ENCODE measurements around the gene SLC25A42.
"Not testable (repeated sequence)": the region's sequence is repeated elsewhere in the genome, so short reads cannot be mapped to it uniquely, and the experiment has no call there.

The SLC25A42 gene

DNA sequence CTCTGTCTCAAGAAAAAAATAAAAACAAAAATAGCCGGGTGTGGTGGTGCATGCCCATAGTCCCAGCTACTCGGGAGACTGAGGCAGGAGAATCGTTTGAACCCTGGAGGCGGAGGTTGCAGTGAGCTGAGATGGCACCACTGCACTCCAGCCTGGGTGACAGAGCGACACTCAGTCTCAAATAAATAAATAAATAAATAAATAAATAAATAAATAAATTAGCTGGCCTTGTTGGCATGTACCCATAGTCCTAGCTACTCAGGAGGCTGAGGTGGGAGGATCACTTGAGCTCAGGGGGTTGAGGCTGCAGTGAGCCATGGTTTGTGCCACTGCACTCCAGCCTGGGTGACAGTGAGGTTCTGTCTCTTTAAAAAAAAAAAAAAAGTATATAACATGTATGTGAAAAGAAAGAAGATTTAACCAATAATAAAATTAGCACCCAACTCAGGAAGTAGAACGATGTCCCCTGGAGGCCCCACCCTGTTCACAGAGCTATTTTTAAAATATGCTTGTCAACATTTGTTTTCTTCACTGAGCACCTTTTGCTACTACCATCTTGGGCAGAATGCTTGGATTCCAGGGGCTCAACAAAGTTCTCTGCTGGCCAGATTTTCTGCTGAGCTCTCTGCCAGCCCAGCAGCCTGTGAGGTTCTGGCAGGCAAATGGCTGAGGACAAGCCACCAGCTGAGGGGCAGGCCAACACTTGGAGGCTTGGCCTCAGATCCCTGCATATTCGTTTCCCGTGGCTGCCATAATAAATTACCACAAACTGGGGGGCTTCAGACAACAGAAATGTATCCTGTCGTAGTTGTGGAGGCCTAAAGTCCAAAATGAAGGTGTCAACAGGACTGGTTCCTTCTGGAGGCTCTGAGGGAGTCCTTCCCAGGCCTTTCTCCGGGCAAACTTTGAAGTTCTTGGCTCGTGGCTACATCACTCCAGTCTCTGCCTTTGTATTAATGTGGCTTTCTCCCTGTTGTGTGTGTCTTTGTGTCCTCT is 5.2 kb downstream of the SLC25A42 start:
- DNase-seq (ENCODE audit: low spot score): no peak

GRCh38 chr19:19071897-19072296 is 8.1 kb downstream of the SLC25A42 start:
- DNase-seq (ENCODE audit: low spot score): no peak

GRCh38 chr19:19074196-19074882 is 10.5 kb downstream of the SLC25A42 start:
- DNase-seq (ENCODE audit: low spot score): no peak

DNA sequence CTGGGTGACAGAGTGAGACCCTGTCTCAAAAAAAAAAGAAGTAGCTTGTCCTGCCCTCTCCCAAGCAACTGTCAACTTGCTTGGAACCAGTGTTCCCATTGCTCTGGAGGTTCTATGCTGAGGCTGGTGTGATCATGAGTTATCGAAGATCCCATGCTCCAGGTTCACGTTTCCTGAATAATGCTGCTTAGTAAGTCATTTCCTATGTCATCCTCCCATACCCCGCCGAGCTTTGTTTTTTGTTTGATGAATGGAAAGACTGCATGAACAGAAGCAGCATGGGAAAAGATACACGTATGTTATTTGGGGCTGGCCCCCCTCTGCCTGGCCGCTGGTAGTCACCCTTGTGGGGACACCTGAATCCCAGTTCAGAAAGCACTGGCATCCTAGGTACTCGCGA is 11.3 kb downstream of the SLC25A42 start:
- no peak for DNase-seq (ENCODE audit: low spot score)

DNA sequence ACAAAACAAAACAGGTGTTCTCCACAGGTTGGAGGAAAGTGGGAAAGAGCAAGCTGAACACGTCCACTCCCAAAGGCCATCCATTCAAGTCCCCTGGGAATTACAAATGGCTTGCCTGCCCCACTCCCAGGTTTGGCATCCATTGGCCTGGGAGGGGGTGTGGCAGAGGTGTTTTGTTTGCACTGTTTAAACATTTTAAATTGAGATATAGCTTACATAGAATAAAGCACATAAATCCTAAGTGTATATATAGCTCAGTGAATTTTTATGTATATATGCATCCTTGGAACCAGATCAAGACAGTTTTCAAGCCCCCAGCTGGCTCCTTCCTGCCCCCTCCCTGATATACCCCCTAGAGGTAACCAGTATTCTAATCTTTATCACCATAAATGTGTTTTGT is 12.7 kb downstream of the SLC25A42 start:
- DNase-seq (ENCODE audit: low spot score): no peak

GRCh38 chr19:19077103-19077502 is 13.3 kb downstream of the SLC25A42 start:
- no peak for DNase-seq (ENCODE audit: low spot score)

GRCh38 chr19:19078801-19079200 is 15.0 kb downstream of the SLC25A42 start:
- no peak for DNase-seq (ENCODE audit: low spot score)

GRCh38 chr19:19079571-19079970 is 15.8 kb downstream of the SLC25A42 start:
- no peak for DNase-seq (ENCODE audit: low spot score)

DNA sequence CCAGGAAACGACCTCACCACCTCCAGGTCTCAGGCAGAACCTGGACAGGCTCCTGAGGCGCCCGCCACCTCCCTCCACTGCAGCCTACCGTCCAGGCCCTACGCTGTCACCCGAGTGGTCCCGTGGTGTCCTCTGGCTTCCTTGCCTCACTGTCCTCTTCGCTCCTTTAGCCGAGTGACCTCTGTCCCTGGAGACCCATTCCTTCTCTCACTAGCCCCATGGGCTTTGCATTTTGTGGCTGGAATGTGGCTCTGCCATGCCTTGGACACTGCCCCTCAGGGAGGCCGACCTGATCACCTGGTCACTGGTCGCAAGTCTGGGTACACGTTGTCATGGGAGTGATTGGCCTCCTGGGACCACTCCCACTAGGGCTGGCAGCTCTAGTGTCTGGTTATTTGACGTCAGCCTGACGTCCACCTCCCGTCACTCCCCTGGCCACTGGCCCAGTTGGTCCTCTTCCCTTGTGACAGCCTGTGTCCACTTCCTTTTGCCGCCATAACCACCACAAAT is 17.9 kb downstream of the SLC25A42 start:
- DNase-seq (ENCODE audit: low spot score): no peak

DNA sequence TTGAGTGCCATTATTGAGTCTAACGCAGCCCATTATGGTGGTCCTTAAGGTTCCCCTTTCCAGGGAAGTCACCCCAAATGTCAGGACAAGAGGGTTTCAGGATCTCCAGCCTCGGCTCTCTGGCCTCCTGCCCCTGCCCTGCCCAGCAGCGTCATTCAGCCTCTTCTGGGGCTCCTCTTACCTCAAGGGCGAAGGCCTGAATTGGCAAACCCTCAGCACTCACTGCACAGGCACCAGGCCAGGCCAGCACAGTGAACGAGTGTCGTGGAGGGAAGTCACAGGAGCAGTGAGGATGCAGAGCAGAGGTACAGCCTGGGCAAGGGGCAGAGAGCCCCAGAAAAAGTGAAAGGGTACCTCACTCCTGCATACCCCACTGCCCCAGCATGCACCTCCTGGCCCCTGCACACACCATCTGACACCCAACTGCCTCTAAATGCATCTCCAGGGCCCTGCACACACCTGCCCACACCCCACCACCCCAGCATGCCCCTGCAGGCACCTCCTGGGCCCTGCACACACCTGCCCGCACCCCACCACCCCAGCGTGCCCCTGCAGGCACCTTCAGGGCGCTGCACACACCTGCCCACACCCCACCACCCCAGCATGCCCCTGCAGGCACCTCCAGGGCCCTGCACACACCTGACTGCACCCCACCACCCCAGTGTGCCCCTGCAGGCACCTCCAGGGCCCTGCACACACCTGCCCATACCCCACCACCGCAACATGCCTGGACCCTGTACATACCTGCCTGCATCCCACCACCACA is 19.8 kb downstream of the SLC25A42 start:
- DNase-seq (ENCODE audit: low spot score): no peak

GRCh38 chr19:19087676-19088075 is 23.9 kb downstream of the SLC25A42 start:
- DNase-seq (ENCODE audit: low spot score): no peak

GRCh38 chr19:19094513-19094912 is 30.7 kb downstream of the SLC25A42 start:
- no peak for DNase-seq (ENCODE audit: low spot score)

GRCh38 chr19:19095691-19096090 is 31.9 kb downstream of the SLC25A42 start:
- DNase-seq (ENCODE audit: low spot score): no peak

DNA sequence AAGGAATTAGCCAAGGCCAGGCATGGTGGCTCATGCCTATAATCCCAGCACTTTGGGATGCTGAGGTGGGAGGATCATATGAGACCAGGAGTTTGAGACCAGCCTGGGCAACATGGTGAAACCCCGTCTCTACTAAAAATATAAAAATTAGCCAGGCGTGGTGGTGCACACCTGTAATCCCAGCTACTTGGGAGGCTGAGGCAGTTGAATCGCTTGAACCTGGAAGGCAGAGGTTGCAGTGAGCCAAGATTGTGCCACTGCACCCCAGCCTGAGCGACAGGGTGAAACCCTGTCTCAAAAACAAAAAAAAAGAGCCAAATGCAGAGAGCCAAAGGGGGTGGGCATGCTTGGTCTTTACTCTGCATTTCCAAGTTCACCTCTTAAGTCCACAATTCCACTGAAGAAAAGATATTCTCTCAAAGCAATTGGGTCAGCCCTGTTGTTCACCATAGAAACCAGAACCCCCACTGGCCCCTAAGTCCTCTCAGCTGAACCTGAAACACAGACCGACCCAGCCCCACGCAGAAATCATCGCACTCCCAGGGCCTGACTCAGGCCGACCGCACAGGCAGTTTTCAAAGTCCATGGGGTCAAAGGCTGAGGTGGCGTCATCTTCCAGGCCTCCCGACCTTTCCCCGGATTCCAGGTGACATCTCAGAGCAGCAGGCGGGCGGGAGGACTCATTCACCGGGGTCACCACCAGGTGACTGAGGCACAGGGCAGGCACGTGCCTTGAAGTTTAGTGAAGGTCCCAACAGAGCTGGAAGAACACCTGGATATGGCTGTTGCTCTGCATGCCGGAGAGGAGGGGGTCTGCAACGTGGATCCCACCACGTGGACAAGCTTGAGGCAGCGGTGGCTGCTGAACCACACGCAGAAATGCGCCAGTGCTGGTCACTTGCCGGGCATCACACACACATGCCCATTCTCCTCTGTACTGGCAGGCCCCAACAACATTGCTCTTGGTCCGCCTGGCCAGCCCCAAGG is 33.1 kb downstream of the SLC25A42 start:
- no peak for DNase-seq (ENCODE audit: low spot score)

DNA sequence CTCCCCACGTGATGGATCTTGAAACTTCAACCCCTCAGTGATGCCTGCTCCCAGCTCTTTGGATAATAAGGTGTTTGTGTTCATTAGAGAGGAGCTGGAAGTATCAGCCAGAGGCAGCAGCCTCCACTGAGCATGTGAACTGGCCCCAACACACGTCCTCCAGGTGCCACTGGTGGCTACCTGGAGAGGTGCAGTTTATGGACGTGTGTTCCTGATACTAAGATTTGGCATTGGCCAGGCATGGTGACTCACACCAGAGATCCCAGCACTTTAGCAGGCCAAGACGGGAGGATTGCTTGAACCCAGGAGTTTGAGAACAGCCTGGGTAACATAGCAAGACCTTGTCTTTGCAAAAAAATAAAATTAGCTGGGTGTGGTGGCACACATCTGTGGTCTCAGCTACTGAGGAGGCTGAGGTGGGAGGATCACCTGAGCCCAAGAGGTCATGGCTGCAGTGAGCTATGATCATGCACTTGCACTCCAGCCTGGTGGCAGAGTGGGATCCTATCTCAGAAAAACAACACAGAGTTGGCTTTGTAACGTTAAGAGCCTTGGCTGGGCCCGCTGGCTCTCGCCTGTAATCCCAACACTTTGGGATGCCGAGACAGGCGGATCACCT is 34.4 kb downstream of the SLC25A42 start:
- no peak for DNase-seq (ENCODE audit: low spot score)

DNA sequence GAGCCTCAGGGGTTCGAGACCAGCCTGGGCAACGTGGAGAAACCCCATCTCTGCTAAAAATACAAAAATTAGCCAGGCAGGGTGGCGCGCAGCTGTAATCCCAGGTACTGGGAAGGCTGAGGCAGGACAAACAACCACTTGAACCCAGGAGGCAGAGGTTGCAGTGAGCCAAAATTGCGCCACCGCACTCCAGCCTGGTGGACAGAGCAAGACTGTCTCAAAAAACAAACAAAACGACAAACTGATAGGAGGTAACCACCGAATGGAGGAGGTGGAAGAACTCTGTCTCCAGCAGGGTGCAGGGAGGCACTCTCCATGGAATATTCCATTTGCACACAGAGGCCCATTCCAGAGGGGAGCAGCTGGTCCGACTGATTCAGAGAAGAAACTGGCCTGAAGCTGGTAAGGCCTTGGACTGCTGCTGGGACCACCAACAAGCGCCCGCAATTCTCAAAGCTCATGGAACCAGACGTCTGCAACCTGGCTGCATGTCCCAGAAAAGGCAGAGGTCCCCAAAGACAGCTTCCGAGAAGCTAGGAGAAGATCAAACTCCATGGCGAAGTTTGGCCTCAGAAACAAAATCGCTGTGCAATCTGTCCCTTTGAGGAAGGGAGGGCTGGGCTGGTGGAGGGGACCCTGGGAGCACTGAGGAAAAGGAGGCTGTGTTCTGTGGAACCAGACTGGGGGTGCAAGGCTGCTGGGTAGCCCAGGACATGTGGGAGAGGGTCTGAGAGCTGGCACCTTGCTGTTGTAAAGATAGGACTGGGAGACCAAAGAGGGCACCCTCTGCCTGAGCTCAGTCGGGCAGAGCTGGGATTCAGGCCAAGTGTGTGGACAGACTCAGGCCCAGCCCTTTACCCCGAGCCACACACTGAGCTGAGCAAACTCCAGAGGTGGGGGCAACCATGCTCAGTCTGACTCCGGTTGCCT is 35.2 kb downstream of the SLC25A42 start:
- no peak for DNase-seq (ENCODE audit: low spot score)

DNA sequence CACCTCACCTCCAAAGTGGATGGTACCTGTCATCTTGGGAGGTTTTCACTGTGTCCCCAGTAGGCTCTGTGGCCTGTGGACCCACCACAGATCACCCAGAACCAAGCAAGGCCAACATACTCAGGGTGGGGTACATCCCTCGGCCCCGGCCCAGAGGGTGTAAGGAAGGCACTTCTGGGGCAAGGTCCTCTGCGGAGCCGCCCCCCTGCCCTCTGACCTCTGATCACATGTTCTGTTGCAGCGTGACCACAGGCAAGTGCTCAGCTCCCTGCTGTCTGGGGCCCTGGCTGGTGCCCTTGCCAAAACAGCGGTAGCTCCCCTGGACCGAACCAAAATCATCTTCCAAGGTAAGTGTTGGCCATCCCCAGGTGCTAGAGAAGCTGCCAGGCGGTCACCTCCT is 37.7 kb downstream of the SLC25A42 start:
- DNase-seq (ENCODE audit: low spot score): no peak

DNA sequence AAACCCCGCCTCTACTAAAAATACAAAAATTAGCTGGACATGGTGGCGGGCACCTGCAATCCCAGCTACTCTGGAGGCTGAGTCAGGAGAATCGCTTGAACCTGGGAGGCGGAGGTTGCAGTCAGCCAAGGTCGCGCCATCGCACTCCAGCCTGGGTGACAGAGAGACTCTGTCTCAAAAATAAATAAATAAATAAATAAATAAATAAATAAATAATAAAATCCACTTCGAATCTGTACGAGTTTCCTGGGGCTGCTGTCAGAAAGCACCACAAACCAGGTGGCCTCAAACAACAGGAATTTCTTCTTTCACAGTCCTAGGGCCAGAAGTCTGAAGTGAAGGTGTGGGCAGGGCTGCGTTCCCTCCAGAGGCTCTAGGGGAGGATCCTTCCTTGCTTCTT is 38.8 kb downstream of the SLC25A42 start:
- not testable (repeated sequence) for DNase-seq (ENCODE audit: low spot score)

DNA sequence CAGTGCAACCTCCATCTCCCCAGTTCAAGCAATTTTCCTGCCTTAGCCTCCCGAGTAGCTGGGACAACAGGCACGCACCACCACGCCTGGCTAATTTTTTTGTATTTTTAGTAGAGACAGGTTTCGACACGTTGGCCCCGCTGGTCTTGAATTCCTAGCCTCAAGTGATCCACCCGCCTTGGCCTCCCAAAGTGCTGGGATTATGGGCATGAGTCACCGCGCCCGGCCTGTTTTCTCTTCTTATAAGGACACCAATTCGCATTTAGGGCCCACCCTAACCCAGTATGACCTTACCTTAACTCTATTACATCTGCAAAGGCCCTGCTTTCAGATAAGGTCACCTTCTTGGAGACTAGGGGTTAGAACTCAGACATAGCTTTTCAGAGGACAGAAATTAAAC is 39.4 kb downstream of the SLC25A42 start:
- DNase-seq (ENCODE audit: low spot score): no peak
